GM21423 (cell line): ENCODE data around the gene TMEM161A.

Experiments used
- ATAC-seq: cut with Tn5 transposase; IDR thresholded peaks from one replicate; pipeline ENCODE4 v1.9.1; 2021; ENCODE audit warnings: mild to moderate bottlenecking, moderate library complexity; ENCODE audit not compliant: unreplicated experiment

Gene TMEM161A

DNA sequence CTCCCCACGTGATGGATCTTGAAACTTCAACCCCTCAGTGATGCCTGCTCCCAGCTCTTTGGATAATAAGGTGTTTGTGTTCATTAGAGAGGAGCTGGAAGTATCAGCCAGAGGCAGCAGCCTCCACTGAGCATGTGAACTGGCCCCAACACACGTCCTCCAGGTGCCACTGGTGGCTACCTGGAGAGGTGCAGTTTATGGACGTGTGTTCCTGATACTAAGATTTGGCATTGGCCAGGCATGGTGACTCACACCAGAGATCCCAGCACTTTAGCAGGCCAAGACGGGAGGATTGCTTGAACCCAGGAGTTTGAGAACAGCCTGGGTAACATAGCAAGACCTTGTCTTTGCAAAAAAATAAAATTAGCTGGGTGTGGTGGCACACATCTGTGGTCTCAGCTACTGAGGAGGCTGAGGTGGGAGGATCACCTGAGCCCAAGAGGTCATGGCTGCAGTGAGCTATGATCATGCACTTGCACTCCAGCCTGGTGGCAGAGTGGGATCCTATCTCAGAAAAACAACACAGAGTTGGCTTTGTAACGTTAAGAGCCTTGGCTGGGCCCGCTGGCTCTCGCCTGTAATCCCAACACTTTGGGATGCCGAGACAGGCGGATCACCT is 40.1 kb downstream of the TMEM161A start:
- no peak for ATAC-seq

DNA sequence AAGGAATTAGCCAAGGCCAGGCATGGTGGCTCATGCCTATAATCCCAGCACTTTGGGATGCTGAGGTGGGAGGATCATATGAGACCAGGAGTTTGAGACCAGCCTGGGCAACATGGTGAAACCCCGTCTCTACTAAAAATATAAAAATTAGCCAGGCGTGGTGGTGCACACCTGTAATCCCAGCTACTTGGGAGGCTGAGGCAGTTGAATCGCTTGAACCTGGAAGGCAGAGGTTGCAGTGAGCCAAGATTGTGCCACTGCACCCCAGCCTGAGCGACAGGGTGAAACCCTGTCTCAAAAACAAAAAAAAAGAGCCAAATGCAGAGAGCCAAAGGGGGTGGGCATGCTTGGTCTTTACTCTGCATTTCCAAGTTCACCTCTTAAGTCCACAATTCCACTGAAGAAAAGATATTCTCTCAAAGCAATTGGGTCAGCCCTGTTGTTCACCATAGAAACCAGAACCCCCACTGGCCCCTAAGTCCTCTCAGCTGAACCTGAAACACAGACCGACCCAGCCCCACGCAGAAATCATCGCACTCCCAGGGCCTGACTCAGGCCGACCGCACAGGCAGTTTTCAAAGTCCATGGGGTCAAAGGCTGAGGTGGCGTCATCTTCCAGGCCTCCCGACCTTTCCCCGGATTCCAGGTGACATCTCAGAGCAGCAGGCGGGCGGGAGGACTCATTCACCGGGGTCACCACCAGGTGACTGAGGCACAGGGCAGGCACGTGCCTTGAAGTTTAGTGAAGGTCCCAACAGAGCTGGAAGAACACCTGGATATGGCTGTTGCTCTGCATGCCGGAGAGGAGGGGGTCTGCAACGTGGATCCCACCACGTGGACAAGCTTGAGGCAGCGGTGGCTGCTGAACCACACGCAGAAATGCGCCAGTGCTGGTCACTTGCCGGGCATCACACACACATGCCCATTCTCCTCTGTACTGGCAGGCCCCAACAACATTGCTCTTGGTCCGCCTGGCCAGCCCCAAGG is 41.3 kb downstream of the TMEM161A start:
- no peak for ATAC-seq

DNA sequence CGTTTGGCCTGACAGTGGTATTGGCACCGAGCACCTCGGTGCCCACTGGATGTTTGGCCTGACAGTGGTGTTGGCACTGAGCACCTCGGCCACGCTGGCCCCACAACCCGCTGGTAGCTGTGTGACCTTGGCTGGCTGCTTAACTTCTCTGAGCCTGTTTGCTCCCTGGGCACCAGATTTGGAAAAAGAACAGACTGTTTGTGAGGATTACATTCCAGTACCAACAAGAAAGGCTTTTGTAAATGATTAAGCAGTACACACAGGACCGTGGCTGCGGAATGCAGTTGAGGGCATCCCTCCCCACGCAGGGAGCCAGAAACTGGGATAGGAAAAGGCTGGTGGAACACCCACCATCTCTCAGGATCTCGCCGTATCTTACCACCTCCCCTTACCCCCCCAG is 42.6 kb downstream of the TMEM161A start:
- ATAC-seq = no peak

DNA sequence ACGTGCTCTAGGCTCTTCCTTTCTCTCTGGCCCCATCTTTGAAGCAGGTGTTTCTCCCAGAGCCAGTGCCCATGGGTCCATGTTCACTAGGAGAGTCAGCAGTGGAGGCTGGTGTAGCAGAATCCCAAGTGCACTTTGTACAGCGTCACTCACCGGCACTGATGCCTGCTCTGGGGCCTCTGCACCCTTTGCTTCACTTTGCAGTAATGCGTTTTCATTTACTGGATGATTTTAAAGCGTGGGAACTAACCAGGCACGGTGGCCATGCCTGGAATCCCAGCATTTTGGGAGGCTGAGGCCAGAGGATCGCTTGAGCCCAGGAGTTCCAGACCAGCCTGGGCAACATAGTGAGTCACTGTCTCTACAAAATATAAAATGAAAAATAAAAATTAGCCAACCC is 43.8 kb downstream of the TMEM161A start:
- no peak for ATAC-seq

DNA sequence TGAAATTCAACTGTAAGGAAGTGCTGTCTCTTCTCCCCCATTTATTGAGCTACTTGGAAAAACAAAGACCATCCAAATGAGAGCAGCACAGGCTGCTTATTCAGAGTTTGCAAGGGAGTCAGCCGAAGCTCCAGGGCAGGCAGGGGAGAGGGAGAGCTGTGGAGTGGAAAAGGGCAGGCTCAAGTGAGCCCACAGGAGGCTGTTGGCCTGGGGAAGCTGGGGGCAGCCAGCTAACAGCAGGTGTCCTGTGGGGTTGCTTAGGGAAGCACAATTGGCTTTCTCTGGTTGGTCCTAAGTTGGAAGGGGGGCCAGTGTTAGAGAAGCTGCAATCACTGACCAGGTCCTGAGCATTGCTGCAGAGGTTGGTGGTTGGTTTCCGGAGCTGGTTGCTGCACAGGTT is 50.6 kb downstream of the TMEM161A start:
- no peak for ATAC-seq

DNA sequence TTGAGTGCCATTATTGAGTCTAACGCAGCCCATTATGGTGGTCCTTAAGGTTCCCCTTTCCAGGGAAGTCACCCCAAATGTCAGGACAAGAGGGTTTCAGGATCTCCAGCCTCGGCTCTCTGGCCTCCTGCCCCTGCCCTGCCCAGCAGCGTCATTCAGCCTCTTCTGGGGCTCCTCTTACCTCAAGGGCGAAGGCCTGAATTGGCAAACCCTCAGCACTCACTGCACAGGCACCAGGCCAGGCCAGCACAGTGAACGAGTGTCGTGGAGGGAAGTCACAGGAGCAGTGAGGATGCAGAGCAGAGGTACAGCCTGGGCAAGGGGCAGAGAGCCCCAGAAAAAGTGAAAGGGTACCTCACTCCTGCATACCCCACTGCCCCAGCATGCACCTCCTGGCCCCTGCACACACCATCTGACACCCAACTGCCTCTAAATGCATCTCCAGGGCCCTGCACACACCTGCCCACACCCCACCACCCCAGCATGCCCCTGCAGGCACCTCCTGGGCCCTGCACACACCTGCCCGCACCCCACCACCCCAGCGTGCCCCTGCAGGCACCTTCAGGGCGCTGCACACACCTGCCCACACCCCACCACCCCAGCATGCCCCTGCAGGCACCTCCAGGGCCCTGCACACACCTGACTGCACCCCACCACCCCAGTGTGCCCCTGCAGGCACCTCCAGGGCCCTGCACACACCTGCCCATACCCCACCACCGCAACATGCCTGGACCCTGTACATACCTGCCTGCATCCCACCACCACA is 54.7 kb downstream of the TMEM161A start:
- ATAC-seq = no peak

DNA sequence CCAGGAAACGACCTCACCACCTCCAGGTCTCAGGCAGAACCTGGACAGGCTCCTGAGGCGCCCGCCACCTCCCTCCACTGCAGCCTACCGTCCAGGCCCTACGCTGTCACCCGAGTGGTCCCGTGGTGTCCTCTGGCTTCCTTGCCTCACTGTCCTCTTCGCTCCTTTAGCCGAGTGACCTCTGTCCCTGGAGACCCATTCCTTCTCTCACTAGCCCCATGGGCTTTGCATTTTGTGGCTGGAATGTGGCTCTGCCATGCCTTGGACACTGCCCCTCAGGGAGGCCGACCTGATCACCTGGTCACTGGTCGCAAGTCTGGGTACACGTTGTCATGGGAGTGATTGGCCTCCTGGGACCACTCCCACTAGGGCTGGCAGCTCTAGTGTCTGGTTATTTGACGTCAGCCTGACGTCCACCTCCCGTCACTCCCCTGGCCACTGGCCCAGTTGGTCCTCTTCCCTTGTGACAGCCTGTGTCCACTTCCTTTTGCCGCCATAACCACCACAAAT is 56.6 kb downstream of the TMEM161A start:
- no peak for ATAC-seq

DNA sequence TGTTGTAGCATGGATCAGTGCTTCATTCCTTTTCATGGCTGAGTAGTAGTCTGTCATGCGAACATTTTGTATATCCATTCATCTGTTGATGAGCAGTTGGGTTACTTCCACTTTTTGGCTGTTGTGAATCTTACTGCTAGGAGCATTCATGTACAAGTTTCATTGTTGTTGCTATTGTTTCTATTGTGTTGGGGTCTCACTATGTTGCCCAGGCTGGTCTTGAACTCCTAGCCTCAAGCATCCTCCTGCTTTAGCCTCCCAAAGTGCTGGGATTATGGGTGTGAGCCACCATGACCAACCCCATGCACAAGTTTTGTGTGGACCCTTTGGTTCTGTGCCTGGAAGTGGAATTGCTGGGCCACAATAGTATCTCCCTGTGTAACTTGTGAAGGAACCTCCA is 58.7 kb downstream of the TMEM161A start:
- ATAC-seq = no peak

DNA sequence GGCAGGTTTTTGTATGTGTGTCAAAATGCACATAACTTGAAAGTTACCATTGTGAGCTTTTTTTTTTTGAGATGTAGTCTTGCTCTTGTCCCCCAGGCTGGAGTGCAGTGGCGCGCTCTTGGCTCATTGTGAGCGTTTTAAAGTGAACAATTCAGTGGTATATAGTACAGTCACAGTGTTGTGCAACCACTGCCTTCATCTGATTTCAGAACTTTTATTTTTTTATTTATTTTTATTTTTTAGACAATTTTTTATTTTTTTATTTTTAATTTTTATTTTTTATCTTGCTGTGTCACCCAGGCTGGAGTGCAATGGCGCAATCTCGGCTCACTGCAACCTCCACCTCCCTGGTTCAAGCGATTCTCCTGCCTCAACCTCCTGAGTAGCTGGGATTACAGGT is 59.5 kb downstream of the TMEM161A start:
- ATAC-seq = no peak

DNA sequence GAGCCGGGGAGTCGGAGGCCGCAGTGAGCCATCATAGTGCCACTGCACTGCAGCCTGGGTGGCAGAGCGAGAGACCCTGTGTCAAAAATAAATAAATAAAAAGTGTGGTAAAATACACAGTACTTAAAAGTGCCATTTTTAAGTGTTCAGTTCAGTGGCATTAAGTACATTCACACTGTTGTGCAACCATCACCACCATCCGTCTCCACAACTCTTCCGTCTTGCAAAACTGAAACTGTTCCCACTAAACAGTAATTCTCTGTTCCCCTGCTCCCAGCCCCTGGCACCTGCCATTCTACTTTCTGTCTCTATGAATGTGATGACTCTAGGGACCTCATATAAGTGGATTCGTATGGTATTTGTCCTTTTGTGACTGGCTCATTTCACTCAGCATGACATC is 61.2 kb downstream of the TMEM161A start:
- ATAC-seq = no peak

DNA sequence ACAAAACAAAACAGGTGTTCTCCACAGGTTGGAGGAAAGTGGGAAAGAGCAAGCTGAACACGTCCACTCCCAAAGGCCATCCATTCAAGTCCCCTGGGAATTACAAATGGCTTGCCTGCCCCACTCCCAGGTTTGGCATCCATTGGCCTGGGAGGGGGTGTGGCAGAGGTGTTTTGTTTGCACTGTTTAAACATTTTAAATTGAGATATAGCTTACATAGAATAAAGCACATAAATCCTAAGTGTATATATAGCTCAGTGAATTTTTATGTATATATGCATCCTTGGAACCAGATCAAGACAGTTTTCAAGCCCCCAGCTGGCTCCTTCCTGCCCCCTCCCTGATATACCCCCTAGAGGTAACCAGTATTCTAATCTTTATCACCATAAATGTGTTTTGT is 61.8 kb downstream of the TMEM161A start:
- ATAC-seq = no peak

DNA sequence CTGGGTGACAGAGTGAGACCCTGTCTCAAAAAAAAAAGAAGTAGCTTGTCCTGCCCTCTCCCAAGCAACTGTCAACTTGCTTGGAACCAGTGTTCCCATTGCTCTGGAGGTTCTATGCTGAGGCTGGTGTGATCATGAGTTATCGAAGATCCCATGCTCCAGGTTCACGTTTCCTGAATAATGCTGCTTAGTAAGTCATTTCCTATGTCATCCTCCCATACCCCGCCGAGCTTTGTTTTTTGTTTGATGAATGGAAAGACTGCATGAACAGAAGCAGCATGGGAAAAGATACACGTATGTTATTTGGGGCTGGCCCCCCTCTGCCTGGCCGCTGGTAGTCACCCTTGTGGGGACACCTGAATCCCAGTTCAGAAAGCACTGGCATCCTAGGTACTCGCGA is 63.2 kb downstream of the TMEM161A start:
- ATAC-seq = no peak

DNA sequence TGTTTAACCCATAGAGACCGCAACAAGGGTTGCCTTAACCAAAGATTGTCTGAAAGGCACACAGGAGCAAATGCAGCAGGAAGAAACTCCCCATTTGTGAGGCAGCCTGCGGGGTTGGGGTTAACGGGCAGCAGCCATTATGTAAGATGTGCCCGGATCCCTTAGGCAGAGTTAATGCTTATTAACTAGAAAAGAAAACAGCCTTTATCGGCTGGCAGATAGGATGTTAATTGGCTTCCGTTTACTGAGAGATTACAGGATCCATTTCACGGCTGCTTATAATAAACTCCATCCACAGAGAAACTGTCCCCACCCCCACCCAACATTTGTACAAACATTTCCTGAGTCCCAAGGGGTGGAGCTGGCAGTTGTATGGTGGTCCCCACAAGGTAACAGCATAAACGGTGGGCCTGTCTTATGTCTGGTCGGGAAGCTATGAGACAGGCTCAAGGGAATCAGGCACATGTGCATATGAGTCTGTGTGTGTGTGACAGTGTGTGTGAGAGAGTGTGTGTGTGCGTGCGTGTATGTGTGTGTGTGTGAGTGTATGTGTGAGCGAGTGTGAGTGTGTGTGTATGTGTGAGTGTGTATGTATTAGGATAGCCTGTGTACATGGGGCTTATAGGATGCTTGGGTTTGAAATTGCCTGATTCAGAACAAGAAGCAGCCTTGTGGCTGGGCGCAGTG is 63.9 kb downstream of the TMEM161A start:
- ATAC-seq = no peak

DNA sequence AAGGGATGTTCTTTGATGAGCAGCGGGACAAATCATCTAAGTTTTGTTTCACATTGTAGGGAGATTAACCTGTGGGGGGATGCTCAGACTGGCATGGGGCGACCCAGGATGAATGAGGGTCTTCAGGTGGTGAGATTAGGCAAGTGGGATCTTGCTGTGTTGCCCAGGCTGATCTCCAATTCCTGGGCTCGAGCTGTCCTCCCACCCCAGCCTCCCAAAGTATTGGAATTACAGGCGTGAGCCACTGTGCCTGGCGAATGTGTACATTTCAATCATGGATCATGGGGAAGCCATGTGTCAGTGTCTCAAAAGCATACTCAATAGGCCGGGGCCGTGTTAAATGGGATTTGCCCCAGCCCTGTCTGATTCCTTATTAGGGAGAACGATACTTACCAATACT is 66.4 kb downstream of the TMEM161A start:
- ATAC-seq = no peak
